Renal cortical epithelial cell (primary cell): ENCODE results near the gene SRPK2. TPM values are rescaled to one million over a fixed set of nuclear protein-coding genes. Genes with fewer than 3 reads are reported as not detected.
"Not testable (repeated sequence)": the region's sequence is repeated elsewhere in the genome, so short reads cannot be mapped to it uniquely, and the experiment has no call there.

ENCODE experiments used
- DNase-seq: peaks from one replicate; pipeline ENCODE4 v3.0.0-alpha.2; 2011; ENCODE audit warnings: low read depth
- total RNA-seq: library from RNA; depleted of rRNA; stranded (reverse); fragments of >200 nt; gene quantifications from 2 replicates; pipeline ENCODE4 v1.2.3, GENCODE V29; 2014

Gene SRPK2
- total RNA-seq, 1 donor from 2014 or later = 79.5 TPM

DNA sequence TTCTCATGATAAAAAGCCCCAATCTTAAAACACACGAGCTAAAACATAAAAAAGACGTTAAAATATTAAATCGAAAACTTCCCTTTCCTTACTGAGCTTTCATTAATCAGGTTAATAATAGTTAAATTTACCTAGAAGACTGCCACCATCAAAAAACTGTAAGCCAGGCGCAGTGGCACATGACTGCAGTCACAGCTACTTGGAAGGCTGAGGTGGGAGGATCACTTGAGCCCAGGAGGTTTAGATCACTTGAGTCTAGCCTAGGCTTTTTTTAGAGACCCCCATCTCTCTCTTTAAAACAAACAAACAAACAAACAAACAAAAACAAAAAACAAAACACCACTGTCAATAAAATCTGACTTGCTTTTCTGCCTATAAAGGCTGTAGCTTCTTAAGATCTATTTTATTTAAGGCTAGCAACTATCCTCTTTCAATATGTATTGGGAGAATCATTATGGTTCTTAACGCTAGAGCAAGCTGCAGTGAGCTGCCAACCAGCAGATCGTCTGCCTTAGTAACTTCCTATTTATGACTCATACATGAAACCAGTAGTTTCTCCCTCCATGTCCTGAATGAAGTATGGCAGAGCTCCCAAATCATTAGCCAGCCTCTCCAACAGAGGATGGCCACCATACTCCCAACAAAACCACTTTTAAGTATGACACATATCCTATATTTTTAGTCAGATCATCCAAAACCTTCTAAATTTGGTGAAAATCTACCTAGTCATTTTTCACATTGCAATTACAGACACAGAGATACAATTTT, 163.7 kb downstream of the SRPK2 start:
- DNase-seq = peak; percentile 96

DNA sequence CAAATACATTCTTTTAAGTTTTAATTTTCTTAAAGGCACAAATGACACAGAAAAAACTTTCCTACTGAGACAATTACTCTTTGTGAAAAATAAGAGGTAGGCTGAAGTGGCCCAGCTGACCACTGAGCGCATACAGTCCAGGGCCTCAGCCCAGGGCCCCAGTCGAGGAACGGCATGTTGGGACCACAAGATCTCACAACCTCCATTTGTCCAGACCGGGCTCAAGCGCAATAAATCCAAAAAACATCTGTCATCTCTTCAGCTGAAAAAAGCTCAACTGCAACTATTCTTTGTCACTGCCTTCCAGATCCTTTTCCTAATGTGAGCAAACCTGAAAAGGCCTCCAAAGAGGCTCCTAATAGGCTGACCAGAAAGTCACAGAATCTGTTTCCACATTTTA, 165.8 kb downstream of the SRPK2 start:
- DNase-seq = no peak

DNA sequence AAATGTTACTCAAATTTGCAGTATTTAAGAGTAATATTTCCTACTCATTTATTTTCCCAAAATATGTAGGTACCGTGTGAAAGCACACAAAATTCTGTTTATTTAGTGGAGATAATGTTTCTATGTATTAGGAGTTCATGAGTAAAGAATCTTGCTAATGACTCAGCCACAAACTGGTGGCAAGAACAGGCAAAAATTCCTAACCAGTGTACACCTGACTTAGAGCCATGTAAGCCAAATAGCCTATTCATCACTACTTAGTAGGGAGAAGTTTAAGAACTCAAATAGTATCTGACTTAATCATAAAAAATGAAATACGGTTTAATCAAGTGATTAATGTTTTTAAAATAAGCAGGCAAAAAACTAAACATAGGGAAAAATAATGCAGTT, 169.0 kb downstream of the SRPK2 start:
- peak; percentile 89 for DNase-seq

DNA sequence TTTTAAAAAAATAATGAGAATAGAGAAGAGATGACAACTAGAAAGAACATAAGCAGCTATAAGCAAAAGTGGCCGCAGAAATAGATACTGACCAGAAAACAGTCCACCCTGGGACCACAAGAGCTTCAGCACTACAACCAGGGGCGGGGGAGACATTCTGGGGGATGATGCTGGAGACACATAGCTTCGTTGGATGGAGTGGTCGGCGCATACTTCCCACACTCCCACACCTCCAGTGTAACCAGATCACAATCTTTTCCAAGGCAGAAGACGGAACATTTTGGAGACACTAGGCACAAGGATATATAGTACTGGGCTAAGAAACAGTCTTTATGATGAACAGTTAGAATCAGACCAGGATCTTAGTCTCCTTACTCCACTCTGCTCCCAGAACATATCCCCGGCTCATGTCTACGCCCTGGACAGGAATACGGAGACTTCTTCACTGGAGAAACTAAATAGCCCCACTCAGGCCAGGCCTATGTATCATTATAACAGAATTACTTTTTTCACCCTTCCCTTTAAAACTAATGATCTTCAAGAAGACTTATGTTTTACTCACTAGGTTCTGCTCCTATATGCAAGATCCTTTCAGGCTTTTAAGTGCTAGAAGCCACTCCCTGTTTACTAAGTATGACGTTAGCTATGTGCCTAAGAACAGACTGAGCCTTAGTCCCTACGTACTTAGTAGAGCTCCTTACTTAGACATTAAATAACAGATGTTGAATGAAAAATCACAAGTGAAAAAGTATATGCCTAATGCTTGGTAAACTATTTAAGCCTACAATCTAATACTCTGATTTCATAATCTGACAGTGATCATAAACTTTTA, 169.6 kb downstream of the SRPK2 start:
- DNase-seq = peak; percentile 47

DNA sequence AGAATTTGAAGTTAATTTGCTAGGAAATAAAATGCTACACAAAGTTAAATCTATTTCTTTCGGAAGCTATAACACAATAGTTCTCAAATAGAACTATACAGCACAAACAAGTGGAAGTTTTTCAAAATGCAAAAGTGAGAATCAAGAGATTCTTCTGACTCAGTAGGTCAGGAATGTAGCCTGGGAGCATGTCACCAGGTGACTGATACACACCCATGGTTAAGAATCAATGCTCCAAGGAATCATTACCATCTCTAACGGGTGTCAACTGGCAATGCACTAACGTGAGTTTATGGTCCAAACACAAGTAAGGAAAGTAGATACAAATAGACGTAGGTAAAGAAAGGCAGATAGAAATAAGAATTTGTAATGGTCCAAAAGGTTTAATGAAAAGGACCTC, 170.5 kb downstream of the SRPK2 start:
- DNase-seq = peak; percentile 89

DNA sequence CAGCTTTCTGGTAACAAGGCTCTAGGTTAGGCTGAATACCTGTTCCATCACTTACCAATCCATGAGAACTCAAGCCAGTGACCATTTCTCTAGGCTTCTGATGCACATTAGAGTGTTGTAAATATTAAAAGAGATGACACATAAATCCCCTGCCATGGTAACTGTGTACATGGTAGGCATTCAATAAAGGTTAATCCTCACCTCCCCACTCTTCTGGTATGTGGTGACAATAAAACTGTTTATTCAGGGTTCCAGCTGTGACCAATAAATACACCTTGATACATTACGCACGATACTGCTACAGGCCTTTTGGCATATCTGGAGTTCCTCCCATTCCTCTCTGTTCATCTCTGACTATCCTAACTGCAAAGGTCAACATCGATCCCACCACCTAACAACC, 171.9 kb downstream of the SRPK2 start:
- DNase-seq = peak; percentile 23

DNA sequence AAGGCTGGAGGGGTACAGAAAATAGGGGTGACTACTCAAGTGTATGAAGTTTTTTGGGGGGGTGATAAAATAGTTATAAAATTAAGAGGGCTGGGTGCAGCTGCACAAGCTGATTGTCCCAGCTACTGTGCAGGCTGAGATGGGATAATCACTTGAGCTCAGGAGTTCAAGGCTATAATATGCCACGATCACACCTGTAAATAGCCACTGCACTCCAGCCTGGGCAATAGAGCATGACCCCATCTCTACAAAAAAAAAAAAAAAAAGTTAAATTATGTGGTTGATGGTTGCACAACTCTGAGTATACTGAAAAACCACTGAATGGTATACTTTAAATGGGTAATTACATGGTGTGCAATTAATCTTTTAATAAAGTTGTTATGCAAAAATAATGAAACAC, 172.9 kb downstream of the SRPK2 start:
- DNase-seq = no peak

DNA sequence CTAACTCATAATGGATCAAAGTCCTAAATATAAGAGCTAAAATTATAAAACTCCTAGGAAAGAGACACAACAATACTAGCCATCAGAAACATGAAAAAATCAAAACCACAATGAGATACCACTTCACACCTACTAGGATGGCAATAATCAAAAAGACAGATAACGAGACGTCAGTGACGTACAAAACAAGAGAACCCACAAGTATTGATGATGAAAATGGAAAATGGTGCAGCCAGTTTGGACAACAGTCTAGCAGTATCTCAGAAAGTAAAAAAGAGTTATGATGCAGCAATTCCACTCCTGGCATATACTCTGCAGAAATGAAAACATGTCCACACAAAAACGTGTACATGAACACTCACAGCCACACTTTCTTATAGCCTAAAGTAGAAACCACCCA, 173.5 kb downstream of the SRPK2 start:
- no peak for DNase-seq

DNA sequence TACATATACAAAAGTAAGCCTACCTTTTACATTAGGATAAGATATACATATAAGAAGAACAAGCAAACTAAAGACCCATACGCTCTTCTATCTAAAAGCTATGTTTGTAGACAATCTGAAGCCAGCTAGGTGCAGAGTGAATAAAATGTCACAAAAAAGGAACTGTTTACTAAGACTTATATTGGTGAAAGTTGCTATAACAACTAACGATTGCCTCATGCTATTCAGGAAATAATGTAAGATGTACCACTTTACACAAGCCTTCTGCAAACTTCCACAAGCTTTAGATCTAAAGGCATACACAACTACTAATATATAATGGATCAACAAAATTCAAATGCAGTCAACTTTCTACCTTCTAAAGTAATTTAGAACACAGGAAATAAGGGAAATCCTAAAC, 175.1 kb downstream of the SRPK2 start:
- no peak for DNase-seq

DNA sequence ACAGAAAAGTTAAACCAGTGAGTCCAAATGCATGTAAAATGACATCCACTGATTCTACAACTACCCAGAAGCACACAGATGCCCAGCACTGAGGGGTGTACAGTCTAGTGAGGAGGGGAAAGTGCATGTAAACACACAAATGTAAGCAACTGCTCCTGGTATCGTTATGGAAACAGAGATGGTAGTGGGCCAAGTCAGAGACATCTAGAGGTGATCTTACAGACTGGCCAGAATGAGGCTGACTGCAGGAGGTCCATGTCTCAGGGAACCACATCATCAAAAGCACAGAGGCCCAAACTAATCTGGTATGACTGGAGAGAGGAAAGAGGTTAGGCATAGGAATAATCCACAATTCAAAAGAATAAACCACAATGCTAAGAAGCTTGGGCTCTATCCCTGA, 176.5 kb downstream of the SRPK2 start:
- DNase-seq = no peak

DNA sequence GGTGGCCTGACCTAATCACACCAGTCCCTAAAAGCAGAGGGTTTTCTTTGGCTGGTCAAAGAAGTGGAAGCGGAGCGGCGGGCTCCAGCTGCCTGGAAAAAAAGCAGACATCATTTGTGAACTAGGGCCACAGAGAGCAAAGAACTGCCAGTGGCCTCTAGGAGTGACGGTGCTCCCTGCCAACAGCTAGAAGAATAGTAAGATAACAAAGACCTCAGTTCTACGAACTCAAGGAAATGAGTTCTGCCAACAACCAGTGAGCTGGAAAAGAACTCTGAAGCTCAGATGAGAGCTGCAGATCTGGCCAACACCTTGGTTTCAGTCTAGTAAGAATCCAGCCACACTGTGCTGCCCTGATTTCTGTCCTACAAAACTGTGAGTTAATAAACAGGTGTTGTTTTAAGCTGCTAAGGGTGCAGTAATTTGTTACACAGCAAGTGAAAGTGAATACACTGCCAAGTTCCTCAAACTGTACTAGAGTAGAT, 178.0 kb downstream of the SRPK2 start:
- DNase-seq = peak; percentile 65

DNA sequence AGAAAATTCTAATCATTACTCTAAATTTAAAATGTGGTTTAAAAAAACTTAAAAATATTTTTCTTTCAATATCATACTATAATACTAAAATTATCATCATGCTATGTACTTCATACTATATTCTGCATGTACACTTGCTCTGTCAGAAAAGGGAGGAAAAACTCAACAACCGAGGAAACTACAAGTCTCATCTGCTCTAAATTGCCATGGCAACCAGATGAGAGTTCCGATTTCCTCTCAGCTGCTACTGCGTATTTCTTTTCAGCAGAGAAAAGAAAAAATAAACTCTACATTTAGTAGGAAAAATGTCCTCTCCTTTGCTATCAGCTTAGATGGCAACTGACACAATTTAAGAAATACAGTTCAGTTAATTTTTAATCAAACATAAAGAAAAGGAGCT, 178.9 kb downstream of the SRPK2 start:
- no peak for DNase-seq

DNA sequence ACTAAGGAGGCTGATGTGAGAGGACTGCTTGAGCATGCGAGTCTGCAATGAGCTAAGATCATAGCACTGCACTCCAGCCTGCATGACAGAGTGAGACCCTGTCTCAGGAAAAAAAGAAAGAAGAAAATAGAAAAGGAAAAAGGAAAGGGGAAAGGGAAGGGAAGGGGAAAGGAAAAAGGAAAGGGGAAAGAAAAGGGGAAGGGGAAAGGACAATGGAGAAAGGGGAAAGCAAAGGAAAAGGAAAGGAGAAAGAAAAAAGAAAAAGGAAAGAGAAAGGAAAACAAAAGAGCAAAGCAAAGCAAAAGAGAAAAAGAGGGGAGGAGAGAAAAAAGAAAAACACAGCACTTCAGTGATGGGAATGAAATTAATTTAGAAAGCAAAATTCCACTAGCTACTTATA, 179.3 kb downstream of the SRPK2 start:
- DNase-seq = no peak

DNA sequence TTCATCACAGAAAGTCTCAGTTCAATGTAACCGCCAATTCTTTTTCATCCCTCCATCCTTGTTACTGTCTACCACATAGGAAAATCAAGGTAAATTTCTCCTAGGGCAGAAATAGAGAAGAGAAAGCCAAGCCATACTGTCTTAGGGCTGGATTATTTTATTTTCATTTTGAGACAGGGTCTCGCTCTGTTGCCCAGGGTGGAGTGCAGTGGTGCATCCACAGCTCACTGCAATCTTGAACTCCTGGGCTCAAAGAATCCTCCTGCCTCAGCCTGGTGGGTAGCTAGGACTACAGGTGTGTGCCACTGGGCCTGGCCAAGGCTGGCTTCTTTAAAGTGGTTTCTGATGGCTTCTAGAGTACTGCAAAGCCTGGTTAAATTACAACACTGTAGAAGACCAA, 181.7 kb downstream of the SRPK2 start:
- no peak for DNase-seq

DNA sequence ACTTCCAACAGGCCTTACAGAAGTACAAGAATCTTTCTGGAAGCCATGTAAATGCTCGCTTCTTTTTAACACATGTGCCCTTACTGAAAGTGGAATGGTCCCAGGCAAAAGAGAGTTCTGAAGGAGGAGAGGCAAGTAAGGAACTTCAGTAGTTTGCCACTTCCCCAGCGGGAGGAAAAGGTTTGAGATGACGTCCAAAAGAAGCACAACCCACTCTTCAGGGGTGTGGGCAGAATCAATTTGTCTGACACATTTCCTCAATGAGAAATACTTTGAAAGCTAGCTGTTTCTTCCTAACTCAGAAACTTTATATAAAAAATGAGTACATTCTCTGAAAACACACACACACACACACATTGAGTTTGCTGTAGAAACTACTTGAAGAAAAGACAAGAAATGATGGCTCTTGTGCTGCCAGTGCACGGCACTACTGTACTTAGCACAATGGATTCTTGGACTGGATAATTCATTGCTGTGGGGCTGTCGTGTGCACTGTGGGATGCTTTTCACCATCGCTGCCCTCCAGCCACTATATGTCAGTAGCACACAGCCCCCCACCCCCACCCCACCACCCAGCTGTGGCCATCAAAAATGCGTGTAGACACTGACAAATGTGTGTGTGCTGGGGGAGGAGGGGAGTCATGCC, 183.0 kb downstream of the SRPK2 start:
- DNase-seq = no peak

DNA sequence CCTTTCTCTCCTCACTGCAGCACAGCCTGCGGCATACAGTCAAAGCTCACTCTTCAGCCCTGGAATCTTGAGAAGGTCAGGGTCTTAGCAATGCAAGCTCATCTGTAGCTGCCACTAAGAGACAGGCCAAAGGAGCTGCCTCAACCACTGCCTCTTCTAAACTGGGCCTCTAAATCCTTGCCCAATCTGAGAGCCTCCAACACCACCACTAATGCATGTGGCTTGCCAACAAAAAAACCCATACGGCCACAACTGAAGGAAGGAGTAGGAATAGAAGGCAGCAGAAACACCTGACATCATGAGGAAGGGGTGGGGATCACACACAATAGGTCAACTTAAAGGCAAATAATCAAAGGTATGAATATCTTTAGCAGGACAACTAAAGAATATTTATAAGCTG, 183.8 kb downstream of the SRPK2 start:
- no peak for DNase-seq

DNA sequence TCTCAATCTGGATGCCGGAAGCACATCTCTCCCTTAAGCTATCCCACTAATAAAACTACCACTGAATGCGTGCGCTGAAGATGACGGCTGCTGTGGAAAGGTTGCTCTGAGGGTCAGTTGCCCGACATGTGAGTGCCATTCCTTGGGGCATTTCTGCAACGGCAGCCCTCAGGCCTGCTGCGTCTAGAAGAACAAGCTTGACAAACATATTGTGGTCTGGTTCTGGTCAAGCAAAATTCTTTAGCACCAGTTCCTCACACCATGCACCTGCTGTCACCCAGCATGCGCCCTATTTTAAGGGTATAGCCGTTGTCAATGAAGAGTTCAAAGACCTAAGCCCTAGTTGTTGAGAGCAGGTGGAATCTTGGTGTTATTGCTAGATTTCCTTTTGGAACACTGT, 184.2 kb downstream of the SRPK2 start:
- no peak for DNase-seq

DNA sequence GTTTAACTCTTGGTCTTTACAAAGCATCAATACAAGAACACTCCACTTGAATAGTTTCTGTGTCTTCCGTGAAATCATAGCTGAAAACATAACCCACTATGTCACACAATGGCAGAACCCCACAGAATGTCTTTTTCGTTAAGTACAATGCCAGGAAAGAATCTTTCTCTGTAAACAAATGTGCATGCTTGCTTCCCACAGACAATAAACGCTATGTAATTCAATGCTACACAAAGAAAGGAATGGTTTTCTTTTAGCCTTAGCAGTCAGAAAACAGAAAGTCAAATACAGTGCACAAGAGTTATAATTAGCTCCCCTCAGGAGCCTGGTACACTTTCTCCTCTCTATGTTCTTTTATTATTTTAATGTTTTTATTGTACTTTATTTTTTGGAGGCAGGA, 186.1 kb downstream of the SRPK2 start:
- DNase-seq = no peak

DNA sequence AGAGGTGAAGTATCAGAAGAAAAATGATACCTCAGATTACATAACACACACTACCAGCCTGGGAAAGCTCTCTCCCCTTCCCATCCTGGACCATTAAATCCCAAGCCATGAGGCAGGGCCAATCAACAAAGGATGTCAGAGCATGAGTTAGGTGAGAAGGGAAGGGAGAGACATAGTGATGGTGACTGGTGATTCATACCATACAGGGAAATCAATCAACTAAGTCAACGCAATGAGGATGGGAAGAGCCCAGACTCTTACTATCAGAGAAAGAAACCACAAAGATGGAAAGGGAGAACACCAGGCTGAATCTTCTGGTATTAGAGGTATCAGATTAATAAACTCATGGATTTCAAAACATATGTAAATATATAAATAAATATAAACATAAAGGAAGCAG, 189.3 kb downstream of the SRPK2 start:
- DNase-seq = peak; percentile 18

DNA sequence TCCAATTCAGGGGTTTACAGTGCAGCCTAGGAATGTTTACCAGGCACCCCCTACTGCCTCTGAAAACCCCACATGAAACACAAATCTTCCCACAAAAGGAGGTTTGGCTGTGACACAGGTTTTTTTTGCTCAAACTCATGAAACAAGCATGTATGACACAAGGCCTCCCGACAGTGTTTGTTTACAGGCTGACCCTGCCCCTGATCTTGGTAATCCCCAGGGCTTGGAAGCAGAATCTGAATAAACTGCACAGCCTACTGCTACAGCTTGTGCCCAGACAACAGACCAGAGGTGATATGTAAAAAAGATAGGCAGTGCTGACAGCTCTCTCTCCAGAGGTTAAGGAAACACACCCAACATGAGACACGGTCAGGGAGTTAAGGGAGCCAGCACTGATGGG, 190.5 kb downstream of the SRPK2 start:
- peak; percentile 76 for DNase-seq

DNA sequence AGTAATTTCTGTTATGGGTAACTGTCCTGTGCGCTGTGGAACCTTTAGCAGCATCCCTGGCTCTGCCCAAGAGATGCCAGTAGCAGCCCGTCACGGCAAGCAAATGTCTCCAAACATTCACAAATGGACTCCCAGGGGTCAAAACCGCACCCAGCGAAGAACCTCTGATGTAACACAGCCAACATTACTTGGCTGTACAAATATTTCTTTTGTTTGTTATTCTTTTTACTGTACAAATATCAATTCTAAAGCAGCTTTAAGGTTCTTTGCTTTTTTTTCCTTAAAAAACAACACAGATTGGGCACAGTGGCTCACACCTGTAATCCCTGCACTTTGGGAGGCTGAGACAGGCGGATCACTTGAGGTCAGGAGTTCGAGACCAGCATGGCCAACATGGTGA, 192.2 kb downstream of the SRPK2 start:
- no peak for DNase-seq

DNA sequence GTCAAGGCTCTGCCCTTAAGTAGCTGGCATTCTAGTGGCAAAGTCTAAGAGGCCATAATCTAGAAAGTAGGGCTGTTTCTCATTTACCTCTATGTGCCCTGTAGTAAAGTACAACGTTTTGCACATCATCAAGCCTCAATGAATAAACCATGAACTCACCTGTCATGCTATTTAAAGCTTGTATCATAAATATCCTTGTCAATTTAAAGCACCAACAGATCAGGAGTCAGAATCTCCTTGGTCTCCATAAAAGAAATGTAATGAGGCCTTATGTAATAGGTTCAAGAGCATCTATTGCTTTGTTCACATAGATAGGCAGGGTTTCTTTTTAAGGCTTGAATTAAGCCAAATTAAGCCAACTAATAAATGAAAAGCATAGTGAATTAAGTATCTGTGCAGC, 192.8 kb downstream of the SRPK2 start:
- DNase-seq = no peak

DNA sequence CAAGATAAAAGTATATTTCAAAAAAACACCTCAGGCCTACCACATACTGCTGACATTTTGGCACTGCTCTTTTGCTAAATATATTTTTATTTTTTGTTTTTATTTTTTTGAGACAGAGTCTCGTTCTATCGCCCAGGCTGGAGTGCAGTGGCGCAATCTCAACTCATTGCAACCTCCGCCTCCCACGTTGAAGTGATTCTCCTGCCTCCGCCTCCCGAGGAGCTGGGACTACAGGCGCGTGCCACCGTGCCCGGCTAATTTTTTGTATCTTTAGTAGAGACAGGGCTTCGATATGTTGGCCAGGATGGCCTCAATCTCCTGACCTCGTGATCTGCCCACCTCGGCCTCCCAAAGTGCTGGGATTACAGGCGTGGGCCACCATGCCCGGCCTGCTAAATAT, 193.8 kb downstream of the SRPK2 start:
- DNase-seq = not testable (repeated sequence)
